GM04503 (cell line): ENCODE data around the gene RNF103.
"Not testable (repeated sequence)": the region's sequence is repeated elsewhere in the genome, so short reads cannot be mapped to it uniquely, and the experiment has no call there.

Experiments used
- DNase-seq: peaks from one replicate; pipeline ENCODE4 v3.0.0-alpha.2; 2012; ENCODE audit warnings: low read depth

RNF103 gene

GRCh38 chr2:86623043-86623493 is 597 bp downstream of the RNF103 start:
- no peak for DNase-seq

GRCh38 chr2:86622519-86623042 is 1.1 kb downstream of the RNF103 start:
- DNase-seq = no peak

GRCh38 chr2:86621280-86621943 is 2.3 kb downstream of the RNF103 start:
- DNase-seq = no peak

- no peak for DNase-seq
These were observed 5.9 kb downstream of the RNF103 start for GRCh38 chr2:86617738-86618137.

- no peak for DNase-seq
These were observed 6.5 kb downstream of the RNF103 start for GRCh38 chr2:86617153-86617552.

GRCh38 chr2:86616502-86616901 is 7.2 kb downstream of the RNF103 start:
- no peak for DNase-seq

- no peak for DNase-seq
These were observed 8.1 kb downstream of the RNF103 start for GRCh38 chr2:86615596-86615995.

GRCh38 chr2:86613515-86613914 is 10.2 kb downstream of the RNF103 start:
- no peak for DNase-seq

- DNase-seq = no peak
These were observed 12.8 kb downstream of the RNF103 start for GRCh38 chr2:86610871-86611270.

- no peak for DNase-seq
These were observed 14.7 kb downstream of the RNF103 start for GRCh38 chr2:86608832-86609410.

- DNase-seq = no peak
These were observed 19.8 kb downstream of the RNF103 start for GRCh38 chr2:86603905-86604304.

- no peak for DNase-seq
These were observed 24.7 kb downstream of the RNF103 start for GRCh38 chr2:86598966-86599365.

GRCh38 chr2:86596118-86596517 is 27.5 kb downstream of the RNF103 start:
- no peak for DNase-seq

- no peak for DNase-seq
These were observed 30.4 kb downstream of the RNF103 start for GRCh38 chr2:86593266-86593665.

GRCh38 chr2:86592547-86593230 is 31.0 kb downstream of the RNF103 start:
- no peak for DNase-seq

- not testable (repeated sequence) for DNase-seq
These were observed 34.0 kb downstream of the RNF103 start for GRCh38 chr2:86589701-86590100.

GRCh38 chr2:86584151-86584913 is 39.3 kb downstream of the RNF103 start:
- DNase-seq = peak; percentile 3

GRCh38 chr2:86580560-86580959 is 43.1 kb downstream of the RNF103 start:
- DNase-seq = no peak

GRCh38 chr2:86577817-86578456 is 45.7 kb downstream of the RNF103 start:
- DNase-seq = no peak

GRCh38 chr2:86570059-86570458 is 53.6 kb downstream of the RNF103 start:
- DNase-seq = no peak

- no peak for DNase-seq
These were observed 56.9 kb downstream of the RNF103 start for GRCh38 chr2:86566821-86567190.
